ENCODE data around the gene CNGA3.

The CNGA3 gene

DNA sequence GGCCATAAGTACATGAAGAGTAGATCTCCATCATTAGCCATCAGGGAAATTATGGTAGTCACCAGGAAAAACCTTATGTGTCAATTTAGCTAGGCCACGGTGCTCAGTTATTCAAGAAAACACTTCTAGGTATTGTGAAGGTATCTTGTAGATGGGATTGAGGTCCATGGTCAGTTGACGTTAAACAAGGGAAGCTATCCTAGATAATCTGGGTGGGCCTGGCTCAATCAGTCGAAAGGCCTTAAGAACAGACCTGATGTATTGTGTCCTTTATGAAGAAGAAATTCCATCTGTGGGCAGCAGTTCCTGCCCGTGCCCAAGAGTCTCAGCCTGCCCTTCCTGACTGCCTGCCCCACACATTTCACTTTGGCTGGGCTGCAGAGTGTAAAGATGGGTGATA lies 16.7 kb upstream of the CNGA3 start:
- DNase-seq (ENCODE audit: low read depth): no peak

DNA sequence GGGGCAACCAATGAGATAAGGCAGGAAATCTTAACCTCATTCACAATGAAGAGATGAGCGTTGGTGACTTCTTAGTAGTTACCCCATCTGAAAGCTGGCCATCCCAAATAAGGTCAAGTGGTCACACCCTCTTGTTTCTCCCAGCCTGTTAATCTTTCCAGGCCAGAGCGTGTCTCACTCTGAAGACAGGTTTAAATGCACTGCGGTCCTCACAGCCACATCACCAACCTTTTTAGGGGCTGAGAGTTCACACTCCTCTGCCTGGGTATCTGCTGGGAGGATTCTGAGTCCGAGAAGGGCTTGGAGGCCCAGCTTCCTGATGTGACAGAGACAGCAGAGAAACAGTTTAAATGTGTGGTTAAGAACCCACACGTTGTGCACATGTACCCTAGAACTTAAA lies 13.3 kb upstream of the CNGA3 start:
- no peak for DNase-seq (ENCODE audit: low read depth)

GRCh38 chr2:98333922-98334321 lies 12.3 kb upstream of the CNGA3 start:
- DNase-seq (ENCODE audit: low read depth): no peak

- no peak for DNase-seq (ENCODE audit: low read depth)
These were observed 11.7 kb upstream of the CNGA3 start for GRCh38 chr2:98334439-98335078.

- no peak for DNase-seq (ENCODE audit: low read depth)
These were observed 11.0 kb upstream of the CNGA3 start for GRCh38 chr2:98335271-98335670.

- no peak for DNase-seq (ENCODE audit: low read depth)
These were observed 5.0 kb upstream of the CNGA3 start for GRCh38 chr2:98341241-98341640.

GRCh38 chr2:98343285-98343684 lies 3.0 kb upstream of the CNGA3 start:
- no peak for DNase-seq (ENCODE audit: low read depth)

GRCh38 chr2:98347298-98348065 lies 1.2 kb downstream of the CNGA3 start:
- DNase-seq (ENCODE audit: low read depth): no peak

DNA sequence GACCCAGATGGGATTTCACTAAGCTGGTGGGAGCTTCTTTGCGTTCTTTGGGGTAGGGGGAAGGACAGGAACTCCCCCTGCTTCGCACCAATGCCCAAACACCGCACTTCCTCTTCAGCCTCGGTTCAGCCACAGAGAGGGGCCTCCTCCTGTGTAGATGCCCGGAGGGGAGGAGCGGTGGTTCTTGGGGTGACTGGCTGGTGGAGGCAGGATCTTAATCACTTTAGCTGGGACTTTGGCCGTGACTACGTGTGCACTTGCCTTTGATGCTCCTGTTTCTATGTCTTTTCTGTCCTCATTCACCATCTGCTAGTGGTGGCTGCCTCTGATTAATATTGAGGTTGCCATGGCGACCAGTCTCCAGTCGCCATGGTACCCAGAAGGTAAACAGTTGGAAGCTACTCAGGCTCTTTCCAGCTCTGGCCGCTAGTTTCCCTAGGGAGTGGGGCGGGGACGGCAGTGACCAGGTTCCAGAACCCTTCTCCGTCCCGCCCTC lies 1.9 kb downstream of the CNGA3 start:
- DNase-seq (ENCODE audit: low read depth): no peak

DNA sequence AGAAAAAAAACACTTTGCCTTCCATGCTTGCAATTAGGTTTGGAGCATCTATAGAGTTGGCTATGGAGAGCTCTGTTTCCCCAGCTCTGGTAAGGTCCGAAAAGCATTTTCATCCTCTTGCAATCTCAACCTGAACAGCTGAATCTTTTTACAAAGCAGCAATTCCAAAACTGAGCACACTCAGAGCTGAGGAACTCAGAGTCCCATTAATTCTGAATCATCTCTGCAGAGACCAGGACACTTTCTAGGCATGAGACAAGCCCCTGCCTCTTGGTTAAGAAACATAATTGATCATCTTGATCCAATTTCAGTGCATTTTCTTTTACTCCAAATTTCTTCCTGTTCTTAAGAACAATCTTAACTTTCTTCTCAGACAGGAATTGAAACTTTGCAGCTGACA lies 4.2 kb downstream of the CNGA3 start:
- DNase-seq (ENCODE audit: low read depth): no peak

- no peak for DNase-seq (ENCODE audit: low read depth)
These were observed 9.6 kb downstream of the CNGA3 start for GRCh38 chr2:98355881-98356280.

DNA sequence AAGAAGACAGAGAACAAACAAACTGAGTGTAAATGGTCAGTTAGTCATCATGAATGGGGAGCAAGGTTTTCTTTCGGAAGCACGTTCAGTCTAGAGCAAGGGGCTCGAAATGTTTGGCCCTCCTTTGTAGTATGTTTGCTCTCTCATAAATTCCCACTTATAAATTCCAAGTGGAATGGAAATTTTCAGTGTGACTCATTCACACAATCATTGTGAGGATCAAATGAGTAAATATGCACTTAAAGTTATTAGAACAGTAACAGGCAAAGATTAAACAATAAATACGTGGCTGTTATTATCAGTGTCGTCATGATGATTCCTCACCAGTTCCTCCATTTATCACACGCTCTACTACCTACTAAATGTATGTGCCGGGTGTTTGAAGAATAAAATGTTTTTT lies 10.5 kb downstream of the CNGA3 start:
- DNase-seq (ENCODE audit: low read depth): no peak

GRCh38 chr2:98357849-98358248 lies 11.6 kb downstream of the CNGA3 start:
- DNase-seq (ENCODE audit: low read depth): no peak

DNA sequence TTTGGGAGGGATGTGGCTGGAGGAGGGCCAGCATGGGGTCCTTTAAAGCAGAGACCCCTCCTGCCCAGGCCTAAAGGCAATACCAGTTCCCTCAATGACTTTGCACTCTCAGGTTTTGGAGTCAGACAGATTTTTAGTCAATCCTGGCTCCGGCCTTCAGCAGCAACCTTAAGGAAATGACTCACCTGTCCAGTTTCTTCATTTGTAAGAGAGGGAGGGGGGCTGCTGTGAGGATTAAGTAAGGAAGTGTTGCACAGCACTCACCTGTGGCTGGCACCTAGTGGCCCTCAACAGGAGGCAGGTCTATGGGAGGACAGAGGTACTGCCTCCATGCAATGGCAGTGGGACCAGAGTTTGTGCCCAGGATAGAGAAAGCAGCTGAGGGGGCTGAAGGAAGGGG lies 13.7 kb downstream of the CNGA3 start:
- DNase-seq (ENCODE audit: low read depth): no peak

DNA sequence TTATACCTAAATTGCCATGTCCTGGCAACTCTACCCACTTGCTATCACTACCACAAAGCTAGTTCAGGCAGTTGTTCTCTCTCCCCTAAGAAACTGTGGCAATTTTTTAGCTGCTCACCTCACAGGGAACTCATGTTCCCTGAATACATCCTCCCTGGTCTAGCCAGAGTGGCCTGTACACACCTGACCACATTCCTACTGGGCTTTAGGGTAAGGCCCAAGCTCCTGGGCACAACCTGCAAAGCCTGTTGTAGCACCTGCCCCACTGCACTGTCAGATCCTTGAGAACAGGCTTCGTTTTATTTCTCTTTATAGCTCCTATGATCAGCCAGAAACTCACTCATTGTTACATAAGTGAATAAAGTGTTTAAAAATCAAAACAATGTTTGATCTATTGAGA lies 21.5 kb downstream of the CNGA3 start:
- DNase-seq (ENCODE audit: low read depth): no peak

DNA sequence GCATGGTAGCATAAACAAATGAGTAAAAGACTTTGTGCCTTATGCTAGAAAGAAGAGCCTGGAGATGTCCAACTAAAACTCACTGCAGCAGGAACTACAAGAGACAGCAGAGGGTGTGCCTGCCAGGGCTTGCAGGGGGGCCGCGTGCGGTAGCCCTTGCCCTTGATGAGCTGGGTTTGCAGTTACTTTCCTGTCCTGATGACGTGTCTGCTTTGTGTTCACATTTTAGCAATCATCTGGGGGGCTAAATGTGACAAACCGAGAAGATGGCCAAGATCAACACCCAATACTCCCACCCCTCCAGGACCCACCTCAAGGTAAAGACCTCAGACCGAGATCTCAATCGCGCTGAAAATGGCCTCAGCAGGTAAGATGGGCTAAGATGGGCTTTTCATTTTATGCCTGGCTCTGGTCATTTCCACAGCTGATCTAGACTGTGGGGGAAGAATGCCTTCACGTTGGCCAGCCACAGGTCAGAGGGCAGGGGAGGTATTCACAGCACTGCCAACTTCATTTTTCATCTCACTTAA lies 23.5 kb downstream of the CNGA3 start:
- DNase-seq (ENCODE audit: low read depth): no peak

- no peak for DNase-seq (ENCODE audit: low read depth)
These were observed 25.9 kb downstream of the CNGA3 start for GRCh38 chr2:98372121-98372520.

DNA sequence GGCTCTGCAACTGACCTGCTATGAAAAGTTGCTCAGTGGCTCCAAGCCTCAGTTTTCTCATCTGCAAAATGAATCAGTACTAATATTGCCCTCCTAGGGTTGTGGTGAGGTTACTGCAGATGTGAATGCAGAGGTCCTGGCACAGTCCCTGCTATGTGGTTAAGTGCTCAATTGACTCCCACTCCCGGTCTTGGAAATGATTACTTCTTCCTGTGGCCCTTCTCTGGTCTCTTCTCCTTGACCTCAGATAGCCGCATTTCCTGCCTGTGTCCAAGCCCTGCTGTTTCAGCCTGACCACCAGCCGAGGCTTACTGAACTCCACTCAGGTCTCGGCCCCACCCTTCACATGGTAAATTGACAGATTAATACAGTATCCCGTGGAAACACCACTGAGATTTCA lies 26.3 kb downstream of the CNGA3 start:
- no peak for DNase-seq (ENCODE audit: low read depth)

- no peak for DNase-seq (ENCODE audit: low read depth)
These were observed 28.0 kb downstream of the CNGA3 start for GRCh38 chr2:98374286-98374685.

GRCh38 chr2:98374958-98375570 lies 28.8 kb downstream of the CNGA3 start:
- DNase-seq (ENCODE audit: low read depth): no peak

- DNase-seq (ENCODE audit: low read depth): no peak
These were observed 30.1 kb downstream of the CNGA3 start for GRCh38 chr2:98376301-98376910.

DNA sequence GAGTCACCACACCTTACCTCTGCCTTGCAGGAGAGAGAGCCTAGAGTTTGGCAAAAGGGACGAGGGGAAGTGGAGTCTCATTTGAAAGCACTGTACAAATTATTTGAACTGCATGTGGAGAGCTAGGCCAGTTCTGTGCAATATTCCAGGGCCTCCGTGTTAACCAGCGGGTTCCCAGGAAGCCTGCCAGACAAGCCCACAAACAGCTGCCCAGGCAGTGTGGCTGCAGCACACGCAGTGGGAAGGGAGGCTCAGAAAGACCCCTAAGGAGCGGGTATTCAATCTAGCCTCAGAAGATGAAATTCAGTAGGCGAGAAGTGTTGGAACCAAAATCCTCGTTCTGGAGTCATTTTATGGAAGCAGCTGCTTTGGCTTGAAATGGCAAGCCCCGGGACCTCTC lies 30.7 kb downstream of the CNGA3 start:
- no peak for DNase-seq (ENCODE audit: low read depth)

- no peak for DNase-seq (ENCODE audit: low read depth)
These were observed 31.3 kb downstream of the CNGA3 start for GRCh38 chr2:98377544-98377943.
